Neural cell (in vitro differentiated cells): ENCODE data around the gene TGFBR3L. TPM values are rescaled to one million over a fixed set of nuclear protein-coding genes. Genes with fewer than 3 reads are reported as not detected.

ENCODE experiments used
- H2AFZ ChIP-seq: fragments of 200-600, 300-800 bp; sonication (generic), shearing (Covaris generic); 2 replicates; pipeline ENCODE4 v1.6.0; 2014; ENCODE audit warnings: low read depth, mild to moderate bottlenecking, antibody characterized with exemption, low read length, moderate library complexity
- H3F3A ChIP-seq: fragments of 200-600 bp; shearing (Covaris generic); 2 replicates; pipeline ENCODE4 v1.6.1; 2016; ENCODE audit warnings: mild to moderate bottlenecking, moderate library complexity, mixed read lengths, antibody characterized with exemption, low read length; ENCODE audit not compliant: insufficient read depth, poor library complexity, severe bottlenecking
- H3K27ac ChIP-seq: fragments of 200-600, 300-800 bp; sonication (generic), shearing (Covaris generic); 2 replicates; pipeline ENCODE4 v1.5.1; 2014; ENCODE audit warnings: mild to moderate bottlenecking, low read length, moderate library complexity
- H3K27me3 ChIP-seq: fragments of 300-800, 200-600 bp; sonication (generic), shearing (Covaris generic); 2 replicates; pipeline ENCODE4 v1.6.0; 2014; ENCODE audit warnings: mild to moderate bottlenecking, low read depth, low read length, moderate library complexity; ENCODE audit not compliant: insufficient read depth
- H3K36me3 ChIP-seq: fragments of 300-800, 200-600 bp; sonication (generic), shearing (Covaris generic); 2 replicates; pipeline ENCODE4 v1.5.1; 2014; ENCODE audit warnings: mild to moderate bottlenecking, antibody characterized with exemption, low read length, moderate library complexity; ENCODE audit not compliant: insufficient read depth
- H3K4me2 ChIP-seq: fragments of 300-800, 200-600 bp; sonication (generic), shearing (Covaris generic); 2 replicates; pipeline ENCODE4 v1.6.0; 2014; ENCODE audit warnings: mild to moderate bottlenecking, low read length
- H3K4me3 ChIP-seq: fragments of 300-800, 200-600 bp; sonication (generic), shearing (Covaris generic); 2 replicates; pipeline ENCODE4 v1.5.1; 2014; ENCODE audit warnings: mild to moderate bottlenecking, low read length, moderate library complexity
- H3K79me2 ChIP-seq: fragments of 200-600 bp; shearing (Covaris generic); replicated peaks from 2 replicates; pipeline ENCODE4 v1.6.0; 2014; ENCODE audit warnings: mild to moderate bottlenecking, low read length, moderate library complexity; ENCODE audit not compliant: insufficient read depth
- H3K9ac ChIP-seq: fragments of 300-800, 200-600 bp; sonication (generic), shearing (Covaris generic); 2 replicates; pipeline ENCODE4 v1.6.1; 2016; ENCODE audit warnings: mild to moderate bottlenecking, low read length, mixed read lengths
- H3K9me2 ChIP-seq: fragments of 200-600 bp; shearing (Covaris generic); 2 replicates; pipeline ENCODE4 v1.6.1; 2016; ENCODE audit warnings: mild to moderate bottlenecking, low read length, mixed read lengths; ENCODE audit not compliant: insufficient read depth
- H3K9me3 ChIP-seq: fragments of 200-600, 300-800 bp; sonication (generic), shearing (Covaris generic); 2 replicates; pipeline ENCODE4 v1.6.1; 2016; ENCODE audit warnings: mild to moderate bottlenecking, mixed run types, low read length, moderate library complexity, mixed read lengths
- H4K20me1 ChIP-seq: fragments of 200-600 bp; shearing (Covaris generic); 2 replicates; pipeline ENCODE4 v1.6.1; 2016; ENCODE audit warnings: mild to moderate bottlenecking, mixed run types; ENCODE audit not compliant: insufficient read depth
- CTCF ChIP-seq: fragments of 450-650 bp; IDR thresholded peaks from 2 replicates; pipeline ENCODE4 v1.5.1; 2014; ENCODE audit warnings: antibody characterized with exemption, mild to moderate bottlenecking, moderate library complexity; ENCODE audit not compliant: poor library complexity, severe bottlenecking
- EP300 ChIP-seq: fragments of 450-650 bp; conservative IDR thresholded peaks from 2 replicates; pipeline ENCODE4 v1.6.1; 2014; ENCODE audit warnings: antibody characterized with exemption, mild to moderate bottlenecking, moderate library complexity; ENCODE audit not compliant: poor library complexity, severe bottlenecking
- EZH2 ChIP-seq: fragments of 200-600, 300-800 bp; shearing (Covaris generic), sonication (generic); IDR thresholded peaks from 2 replicates; pipeline ENCODE4 v1.6.1; 2014; ENCODE audit warnings: antibody characterized with exemption, low read length, borderline replicate concordance, mild to moderate bottlenecking; ENCODE audit not compliant: insufficient read depth, poor library complexity, severe bottlenecking
- MXI1 ChIP-seq: fragments of 450-650 bp; conservative IDR thresholded peaks from 2 replicates; pipeline ENCODE4 v1.6.1; 2014; ENCODE audit warnings: antibody characterized with exemption, mild to moderate bottlenecking; ENCODE audit not compliant: poor library complexity, severe bottlenecking
- POLR2AphosphoS5 ChIP-seq: IDR thresholded peaks from 2 replicates; pipeline ENCODE4 v1.6.1; 2012
- RAD21 ChIP-seq: fragments of 450-650 bp; conservative IDR thresholded peaks from 2 replicates; pipeline ENCODE4 v1.6.1; 2014; ENCODE audit warnings: antibody characterized with exemption, mild to moderate bottlenecking, moderate library complexity
- REST ChIP-seq: IDR thresholded peaks from 2 replicates; pipeline ENCODE4 v1.6.1; 2012; ENCODE audit warnings: borderline replicate concordance
- SMC3 ChIP-seq: fragments of 450-650 bp; conservative IDR thresholded peaks from 2 replicates; pipeline ENCODE4 v1.6.1; 2014; ENCODE audit warnings: antibody characterized with exemption, mild to moderate bottlenecking, moderate library complexity; ENCODE audit not compliant: poor library complexity
- TAF1 ChIP-seq: IDR thresholded peaks from 2 replicates; pipeline ENCODE4 v1.6.1; 2012; ENCODE audit warnings: low read depth
- polyA plus RNA-seq: library from polyadenylated mRNA; depleted of rRNA; stranded (reverse); fragments of >200 nt; gene quantifications from 2 replicates; pipeline ENCODE4 v1.2.3, GENCODE V29; 2014

The TGFBR3L gene
- polyA plus RNA-seq, 1 donor from 2014 or later: not detected

- Histone ChIP-seq H3F3A (no peaks in the 10 kb centered on the region), H3K27me3 (no peaks in the 10 kb centered on the region), H3K79me2 (no peaks in the 10 kb centered on the region), H3K4me2 (no peak overlapping the region), H4K20me1 (no peaks in the 10 kb centered on the region), H3K9me3 (no peaks in the 10 kb centered on the region), H3K9me2 (no peaks in the 10 kb centered on the region), H3K27ac (no peak overlapping the region), H3K4me3 (no peak overlapping the region), H3K36me3 (no peaks in the 10 kb centered on the region), H3K9ac (no peak overlapping the region), H2AFZ (no peak overlapping the region)
- TF ChIP-seq CTCF (no peak), TAF1 (no peak), POLR2AphosphoS5 (no peak), MXI1 (no peak), EP300 (no peak), EZH2 (no peak), REST (no peak), RAD21 (no peak), SMC3 (no peak)
Observed at GRCh38 chr19:7879111-7879807, 35.4 kb upstream of the TGFBR3L start.

- H3K27ac ChIP-seq: no peak overlapping the region
- TF ChIP-seq EP300 (no peak), MXI1 (no peak), RAD21 (no peak), POLR2AphosphoS5 (no peak), REST (no peak), EZH2 (no peak), CTCF (no peak), TAF1 (no peak), SMC3 (no peak)
- H3F3A ChIP-seq: no peaks in the 10 kb centered on the region
- H3K4me3 ChIP-seq: no peak overlapping the region
- H3K4me2 ChIP-seq: no peak overlapping the region
- no peaks in the 10 kb centered on the region for H3K36me3 ChIP-seq
- H3K79me2 ChIP-seq: no peaks in the 10 kb centered on the region
- no peaks in the 10 kb centered on the region for H3K9me2 ChIP-seq
- no peak overlapping the region for H2AFZ ChIP-seq
- no peak overlapping the region for H3K9ac ChIP-seq
- no peaks in the 10 kb centered on the region for H4K20me1 ChIP-seq
- H3K9me3 ChIP-seq: no peaks in the 10 kb centered on the region
- H3K27me3 ChIP-seq: no peaks in the 10 kb centered on the region
Observed at GRCh38 chr19:7879836-7880235, 34.8 kb upstream of the TGFBR3L start.
